Ishikawa (cell line): ENCODE measurements around the gene RNLS.

Source experiments
- CEBPB ChIP-seq: IDR thresholded peaks from 2 replicates; pipeline ENCODE4 v1.6.1; 2012
- CREB1 ChIP-seq: IDR thresholded peaks from 2 replicates; pipeline ENCODE4 v1.6.1; 2012; ENCODE audit warnings: low read depth
- EGR1 ChIP-seq: IDR thresholded peaks from 2 replicates; pipeline ENCODE4 v1.6.1; 2012
- EP300 ChIP-seq: IDR thresholded peaks from 2 replicates; pipeline ENCODE4 v1.6.1; 2012; ENCODE audit warnings: borderline replicate concordance
- FOXM1 ChIP-seq: IDR thresholded peaks from 2 replicates; pipeline ENCODE4 v1.6.1; 2012; ENCODE audit warnings: low read depth, borderline replicate concordance
- MAX ChIP-seq: IDR thresholded peaks from 2 replicates; pipeline ENCODE4 v1.6.1; 2012
- NFIC ChIP-seq: IDR thresholded peaks from 2 replicates; pipeline ENCODE4 v1.6.1; 2012
- RAD21 ChIP-seq: IDR thresholded peaks from 2 replicates; pipeline ENCODE4 v1.6.1; 2012; ENCODE audit warnings: low read depth
- TAF1 ChIP-seq: IDR thresholded peaks from 2 replicates; pipeline ENCODE4 v1.6.1; 2012; ENCODE audit warnings: low read depth, mild to moderate bottlenecking
- TCF12 ChIP-seq: IDR thresholded peaks from 2 replicates; pipeline ENCODE4 v1.6.1; 2012; ENCODE audit warnings: low read depth
- TEAD4 ChIP-seq: IDR thresholded peaks from 2 replicates; pipeline ENCODE4 v1.6.1; 2012
- USF1 ChIP-seq: IDR thresholded peaks from 2 replicates; pipeline ENCODE4 v1.6.1; 2012
- YY1 ChIP-seq: IDR thresholded peaks from 2 replicates; pipeline ENCODE4 v1.6.1; 2012; ENCODE audit warnings: low read depth
- ZBTB7A ChIP-seq: IDR thresholded peaks from 2 replicates; pipeline ENCODE4 v1.6.1; 2012; ENCODE audit warnings: low read depth
- TF ChIP-seq, protein P1 (sequence below): IDR thresholded peaks from 2 replicates; pipeline ENCODE4 v1.6.1; 2012; ENCODE audit warnings: low read depth, mild to moderate bottlenecking

The RNLS gene

DNA sequence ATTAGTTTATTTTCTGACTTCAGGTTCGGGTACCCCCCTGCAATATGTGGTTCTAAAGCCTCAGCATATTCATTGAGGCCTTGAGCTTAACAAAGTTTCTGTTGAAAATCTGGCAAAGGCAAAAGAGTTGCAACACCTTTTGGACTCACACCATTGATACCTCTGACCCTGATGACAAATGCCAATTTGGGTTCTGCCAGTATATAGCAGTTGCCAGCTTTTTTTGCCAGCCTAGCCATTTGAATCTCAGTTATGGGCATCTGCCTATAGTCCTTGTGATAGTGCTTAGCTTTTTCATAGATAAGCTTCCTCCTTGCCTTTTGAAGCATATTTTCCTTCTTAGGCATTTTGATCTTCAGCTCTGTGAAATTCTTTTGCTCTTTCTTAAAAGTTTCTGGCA is 35.4 kb upstream of the RNLS start:
- TF ChIP-seq NFIC = no peak
- no peak for TF ChIP-seq RAD21
- no peak for TF ChIP-seq CEBPB
- no peak for TF ChIP-seq CREB1
- no peak for TF ChIP-seq EP300
- no peak for TF ChIP-seq USF1

DNA sequence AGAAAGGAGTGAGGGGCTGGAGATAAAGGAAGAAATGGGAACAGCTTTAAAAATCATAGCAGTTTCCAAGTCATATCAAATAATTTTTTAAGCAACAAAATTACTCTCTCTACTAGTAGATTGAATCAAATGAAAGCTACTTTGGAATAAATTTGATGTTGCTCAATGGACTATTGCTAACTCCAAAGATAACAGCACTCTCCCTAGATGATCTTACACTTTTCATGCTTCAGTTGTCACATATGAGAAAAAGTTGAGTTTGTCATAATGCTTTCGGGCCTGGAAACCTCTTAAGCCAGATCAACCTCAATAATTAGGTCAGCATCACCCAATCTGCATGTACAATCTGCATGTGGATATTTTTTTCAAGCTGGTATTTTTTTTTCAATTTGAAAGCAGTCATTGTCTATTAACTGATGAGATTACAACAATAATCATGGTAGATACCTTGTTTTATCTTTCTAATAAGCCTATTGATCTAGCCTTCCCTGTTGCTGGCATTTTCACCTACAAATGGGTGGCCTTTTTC is 34.7 kb upstream of the RNLS start:
- TF ChIP-seq TCF12 (no peak), USF1 (no peak), MAX (no peak), ZBTB7A (no peak), EGR1 (no peak), CREB1 (no peak), FOXM1 (no peak), TAF1 (no peak), RAD21 (no peak), CEBPB (no peak), YY1 (no peak), TEAD4 (no peak), EP300 (no peak), NFIC (no peak)
- TF ChIP-seq, protein P1, sequence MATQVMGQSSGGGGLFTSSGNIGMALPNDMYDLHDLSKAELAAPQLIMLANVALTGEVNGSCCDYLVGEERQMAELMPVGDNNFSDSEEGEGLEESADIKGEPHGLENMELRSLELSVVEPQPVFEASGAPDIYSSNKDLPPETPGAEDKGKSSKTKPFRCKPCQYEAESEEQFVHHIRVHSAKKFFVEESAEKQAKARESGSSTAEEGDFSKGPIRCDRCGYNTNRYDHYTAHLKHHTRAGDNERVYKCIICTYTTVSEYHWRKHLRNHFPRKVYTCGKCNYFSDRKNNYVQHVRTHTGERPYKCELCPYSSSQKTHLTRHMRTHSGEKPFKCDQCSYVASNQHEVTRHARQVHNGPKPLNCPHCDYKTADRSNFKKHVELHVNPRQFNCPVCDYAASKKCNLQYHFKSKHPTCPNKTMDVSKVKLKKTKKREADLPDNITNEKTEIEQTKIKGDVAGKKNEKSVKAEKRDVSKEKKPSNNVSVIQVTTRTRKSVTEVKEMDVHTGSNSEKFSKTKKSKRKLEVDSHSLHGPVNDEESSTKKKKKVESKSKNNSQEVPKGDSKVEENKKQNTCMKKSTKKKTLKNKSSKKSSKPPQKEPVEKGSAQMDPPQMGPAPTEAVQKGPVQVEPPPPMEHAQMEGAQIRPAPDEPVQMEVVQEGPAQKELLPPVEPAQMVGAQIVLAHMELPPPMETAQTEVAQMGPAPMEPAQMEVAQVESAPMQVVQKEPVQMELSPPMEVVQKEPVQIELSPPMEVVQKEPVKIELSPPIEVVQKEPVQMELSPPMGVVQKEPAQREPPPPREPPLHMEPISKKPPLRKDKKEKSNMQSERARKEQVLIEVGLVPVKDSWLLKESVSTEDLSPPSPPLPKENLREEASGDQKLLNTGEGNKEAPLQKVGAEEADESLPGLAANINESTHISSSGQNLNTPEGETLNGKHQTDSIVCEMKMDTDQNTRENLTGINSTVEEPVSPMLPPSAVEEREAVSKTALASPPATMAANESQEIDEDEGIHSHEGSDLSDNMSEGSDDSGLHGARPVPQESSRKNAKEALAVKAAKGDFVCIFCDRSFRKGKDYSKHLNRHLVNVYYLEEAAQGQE = no peak

DNA sequence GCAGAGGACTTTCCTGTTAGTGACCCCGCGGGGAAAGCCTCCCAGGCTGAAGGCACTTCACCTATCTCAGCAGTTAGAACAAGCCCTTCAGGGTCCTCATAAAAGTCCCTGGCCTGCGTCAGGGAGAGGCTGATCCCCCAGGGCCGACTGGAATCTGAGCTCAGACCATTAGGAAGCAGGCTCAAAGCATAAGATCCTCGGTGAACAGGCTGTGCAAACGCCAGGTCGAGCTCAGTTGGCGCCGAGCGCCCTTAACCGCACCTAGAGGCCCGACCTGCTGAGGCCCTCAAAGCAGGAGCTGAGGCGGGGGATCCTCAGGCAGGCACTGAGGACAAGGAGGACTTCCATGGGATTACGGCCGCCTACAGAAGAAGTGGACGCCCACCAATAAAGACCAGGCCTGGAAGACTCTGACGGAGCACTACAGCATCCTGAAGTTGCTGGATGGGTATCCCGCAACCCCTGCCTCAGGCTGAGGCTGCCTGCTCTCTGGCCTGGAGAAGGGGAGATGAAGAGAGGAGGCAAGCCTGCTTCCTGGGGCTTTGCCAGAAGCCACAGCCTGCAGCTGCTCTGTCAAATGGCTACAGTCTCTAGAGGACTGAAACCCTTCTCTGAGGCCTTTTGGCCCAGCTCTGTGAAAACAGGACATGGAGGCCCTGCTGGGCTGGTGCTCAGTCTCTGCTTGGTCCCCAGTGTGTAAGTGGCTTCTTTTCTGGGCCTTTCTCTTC is 33.3 kb upstream of the RNLS start:
- no peak for TF ChIP-seq ZBTB7A
- no peak for TF ChIP-seq CEBPB
- TF ChIP-seq TEAD4 = no peak
- no peak for TF ChIP-seq EGR1
- TF ChIP-seq TAF1 = no peak
- TF ChIP-seq MAX = no peak
- no peak for TF ChIP-seq YY1

DNA sequence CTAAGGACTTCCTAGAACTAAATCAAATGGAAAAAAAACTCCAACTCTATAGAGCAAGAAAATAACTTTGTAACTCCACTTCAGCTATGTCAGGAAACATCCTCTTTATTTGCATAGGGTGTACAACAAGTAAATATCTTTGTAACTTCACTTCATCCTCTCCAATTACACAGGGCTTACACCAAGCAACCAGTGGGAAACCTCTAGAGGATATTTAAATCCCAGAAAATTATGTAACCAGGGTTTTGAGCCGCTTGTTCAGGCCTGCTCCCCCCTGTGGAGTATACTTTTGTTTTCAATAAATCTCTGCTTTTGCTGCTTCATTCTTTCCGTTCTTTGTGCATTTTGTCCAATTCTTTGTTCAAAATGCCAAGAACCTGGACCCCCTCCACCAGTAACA is 25.7 kb upstream of the RNLS start:
- TF ChIP-seq RAD21 (no peak), YY1 (no peak), CREB1 (no peak), FOXM1 (no peak), TAF1 (no peak), EP300 (no peak)

- TF ChIP-seq EP300 (no peak), CEBPB (no peak), EGR1 (no peak), YY1 (no peak), NFIC (no peak), RAD21 (no peak), CREB1 (no peak), TAF1 (no peak), FOXM1 (no peak)
- TF ChIP-seq, protein P1 = no peak
Measured at GRCh38 chr10:88608052-88608732, 25.1 kb upstream of the RNLS start.

DNA sequence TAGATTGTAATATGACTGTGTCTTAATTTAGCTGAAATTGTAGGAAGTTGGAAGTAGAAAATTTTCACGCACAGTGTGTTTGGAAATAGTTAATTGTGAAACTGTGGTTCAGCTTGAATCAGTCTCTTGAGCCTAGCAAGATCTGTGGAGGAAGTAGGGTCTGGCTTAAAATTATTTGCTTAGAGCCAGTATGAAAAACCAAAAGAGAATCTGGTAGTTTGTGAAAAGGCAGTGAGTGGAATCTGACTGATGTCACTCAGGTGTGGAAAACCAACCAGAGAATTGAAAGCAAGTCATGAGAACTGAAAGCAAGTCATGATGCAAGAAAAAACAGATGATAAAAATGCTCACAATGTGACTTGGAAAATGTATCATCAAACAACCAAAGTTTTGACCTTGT is 14.9 kb upstream of the RNLS start:
- TF ChIP-seq EP300 (no peak), YY1 (no peak), NFIC (no peak), ZBTB7A (no peak), TCF12 (no peak), EGR1 (no peak), USF1 (no peak), MAX (no peak), CREB1 (no peak), CEBPB (no peak), TAF1 (no peak), FOXM1 (no peak), RAD21 (no peak)
- TF ChIP-seq, protein P1 = no peak
